Uterus (tissue), 4 donors: ENCODE results near the gene IL1RL1. TPM values are rescaled to one million over a fixed set of nuclear protein-coding genes. Genes with fewer than 3 reads are reported as not detected.

Experiments used
- DNase-seq, 2 donors: peaks; one replicate each; pipeline ENCODE4 v3.0.0-alpha.2; 2019 to 2020
- H3K27ac ChIP-seq, 2 donors: fragments of 200-600 bp; sonication (generic); 1 replicate in 1 of 2; 2 replicates in 1 of 2; pipeline ENCODE4 v1.5.1; 2016 to 2018
- H3K27me3 ChIP-seq, 2 donors: fragments of 200-600 bp; sonication (generic); one replicate each; pipeline ENCODE4 v1.5.1; 2018 to 2019; ENCODE audit warnings: control low read depth in 1 of 2
- H3K36me3 ChIP-seq, 2 donors: fragments of 200-600 bp; sonication (generic); one replicate each; pipeline ENCODE4 v1.5.1; 2019; ENCODE audit warnings: control low read depth in 1 of 2
- H3K4me1 ChIP-seq, 2 donors: fragments of 200-600 bp; sonication (generic); one replicate each; pipeline ENCODE4 v1.5.1; 2018 to 2019; ENCODE audit warnings: control low read depth in 1 of 2
- H3K4me3 ChIP-seq, 2 donors: fragments of 200-600 bp; sonication (generic); 1 replicate in 1 of 2; 2 replicates in 1 of 2; pipeline ENCODE4 v1.5.1; 2018 to 2019; ENCODE audit warnings: mild to moderate bottlenecking in 1 of 2
- H3K9me3 ChIP-seq, 2 donors: fragments of 200-600 bp; sonication (generic); one replicate each; pipeline ENCODE4 v1.5.1; 2019; ENCODE audit warnings: control low read depth in 1 of 2
- POLR2A ChIP-seq, 2 donors: fragments of 450-650 bp; IDR thresholded peaks; one replicate each; pipeline ENCODE4 v1.6.1; 2016; ENCODE audit warnings: antibody characterized with exemption in 2 of 2, mild to moderate bottlenecking in 1 of 2, moderate library complexity in 1 of 2
- intact Hi-C: fragments of 100-400 bp; cut with DNase I; formaldehyde crosslinking; loops from one replicate; pipeline ENCODE4 v1.15.1; 2023; ENCODE audit warnings: low total_unique reads
- total RNA-seq, 4 donors: library from RNA; depleted of rRNA in 3 of 4; stranded (reverse); fragments of >200 nt in 3 of 4; gene quantifications; one replicate each; pipeline versions ENCODE4 v1.1.0 to v1.2.4, GENCODE V29; 2014 to 2023
- TF ChIP-seq, protein P1 (sequence below), 4 experiments: fragments of 200-600 bp in 2 of 4; fragments of 450-650 bp in 2 of 4; sonication (generic) in 2 of 4; IDR thresholded peaks; one replicate each; pipeline ENCODE4 v1.5.1; 2016 to 2019; ENCODE audit warnings: antibody characterized with exemption in 4 of 4, mild to moderate bottlenecking in 2 of 4, moderate library complexity in 1 of 4
- donor health status: DM: yes; HTN: yes; CAD: no.

Gene IL1RL1
- total RNA-seq, 4 donors from 2014 or later: 1.7 to 12.3 (median 6.8) TPM

DNA sequence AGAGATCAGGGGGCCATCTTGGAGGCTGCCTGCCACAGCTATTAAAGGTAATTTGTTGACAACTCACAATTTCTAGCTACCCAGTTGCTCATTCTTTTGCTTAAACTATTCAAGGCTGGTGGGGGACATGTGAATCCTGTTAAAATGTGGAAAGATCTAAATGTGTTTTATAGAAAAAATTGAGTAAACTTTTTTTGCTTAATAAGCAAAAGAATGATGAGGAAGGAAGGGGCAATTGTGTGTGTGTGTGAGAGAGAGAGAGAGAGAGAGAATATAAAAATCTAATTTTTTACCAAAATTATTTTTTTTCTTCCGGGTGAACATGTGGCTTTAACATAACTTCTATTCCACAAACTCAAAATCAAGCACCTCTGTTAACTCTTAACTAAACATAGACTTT lies 5.2 kb upstream of the IL1RL1 start:
- TF ChIP-seq POLR2A (IDR thresholded peaks at IDR 0.05): no peak
- TF ChIP-seq, protein P1, sequence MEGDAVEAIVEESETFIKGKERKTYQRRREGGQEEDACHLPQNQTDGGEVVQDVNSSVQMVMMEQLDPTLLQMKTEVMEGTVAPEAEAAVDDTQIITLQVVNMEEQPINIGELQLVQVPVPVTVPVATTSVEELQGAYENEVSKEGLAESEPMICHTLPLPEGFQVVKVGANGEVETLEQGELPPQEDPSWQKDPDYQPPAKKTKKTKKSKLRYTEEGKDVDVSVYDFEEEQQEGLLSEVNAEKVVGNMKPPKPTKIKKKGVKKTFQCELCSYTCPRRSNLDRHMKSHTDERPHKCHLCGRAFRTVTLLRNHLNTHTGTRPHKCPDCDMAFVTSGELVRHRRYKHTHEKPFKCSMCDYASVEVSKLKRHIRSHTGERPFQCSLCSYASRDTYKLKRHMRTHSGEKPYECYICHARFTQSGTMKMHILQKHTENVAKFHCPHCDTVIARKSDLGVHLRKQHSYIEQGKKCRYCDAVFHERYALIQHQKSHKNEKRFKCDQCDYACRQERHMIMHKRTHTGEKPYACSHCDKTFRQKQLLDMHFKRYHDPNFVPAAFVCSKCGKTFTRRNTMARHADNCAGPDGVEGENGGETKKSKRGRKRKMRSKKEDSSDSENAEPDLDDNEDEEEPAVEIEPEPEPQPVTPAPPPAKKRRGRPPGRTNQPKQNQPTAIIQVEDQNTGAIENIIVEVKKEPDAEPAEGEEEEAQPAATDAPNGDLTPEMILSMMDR (IDR thresholded peaks at IDR 0.05): no peak
- H3K27ac ChIP-seq: no peak overlapping the region
- H3K36me3 ChIP-seq: no peaks in the 10 kb centered on the region
- no peaks in the 10 kb centered on the region for H3K9me3 ChIP-seq
- no peak overlapping the region for H3K4me3 ChIP-seq
- no peaks in the 10 kb centered on the region for H3K4me1 ChIP-seq
- no peaks in the 10 kb centered on the region for H3K27me3 ChIP-seq
- intact Hi-C loops: no loop called here
- DNase-seq: no peak

DNA sequence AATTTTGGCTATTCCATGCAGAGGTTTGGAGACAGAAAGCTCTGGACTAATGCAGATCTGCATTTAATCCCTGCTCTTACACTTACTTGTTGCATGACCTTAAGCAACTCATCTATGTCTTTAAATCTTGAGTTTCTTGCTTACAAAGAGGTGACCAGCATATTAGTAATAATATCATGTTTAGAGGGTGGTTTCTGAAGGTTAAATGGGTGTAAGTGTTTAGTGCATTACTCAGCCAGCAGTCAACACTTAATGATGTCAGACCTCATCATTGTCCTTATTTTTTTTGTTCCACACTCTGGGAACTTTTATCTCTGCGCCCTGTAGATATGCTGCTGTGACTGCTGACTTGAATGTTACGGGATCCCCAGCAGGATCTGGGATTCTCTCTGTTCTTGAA lies 1.7 kb downstream of the IL1RL1 start:
- Histone ChIP-seq H3K27ac (no peak overlapping the region), H3K27me3 (no peaks in the 10 kb centered on the region), H3K9me3 (no peaks in the 10 kb centered on the region), H3K4me1 (no peaks in the 10 kb centered on the region), H3K4me3 (no peak overlapping the region), H3K36me3 (no peaks in the 10 kb centered on the region)
- intact Hi-C loops: no loop called here
- TF ChIP-seq POLR2A (IDR thresholded peaks at IDR 0.05): no peak
- TF ChIP-seq, protein P1 (IDR thresholded peaks at IDR 0.05): no peak
- no peak for DNase-seq

DNA sequence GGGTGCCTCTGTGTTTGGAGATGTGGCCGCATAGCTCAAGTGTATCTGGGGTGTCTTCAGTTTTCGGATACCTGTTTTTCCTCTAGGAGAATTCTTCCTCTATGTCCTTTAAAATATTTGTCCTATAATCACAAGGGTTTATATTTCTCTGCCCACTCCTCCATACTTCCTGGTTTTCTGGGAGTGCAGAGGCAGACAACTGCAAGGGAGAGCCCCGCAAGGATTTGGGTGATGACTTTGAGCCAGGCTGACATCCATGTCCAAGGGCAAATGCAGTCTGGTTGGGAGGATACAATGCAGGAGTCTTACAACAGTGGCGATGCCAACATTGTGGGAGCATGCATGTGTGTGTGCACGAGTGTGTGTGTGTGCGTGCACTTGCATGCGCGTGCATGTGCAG lies 2.1 kb downstream of the IL1RL1 start:
- Histone ChIP-seq H3K9me3 (no peaks in the 10 kb centered on the region), H3K4me3 (no peak overlapping the region), H3K27me3 (no peaks in the 10 kb centered on the region), H3K4me1 (no peaks in the 10 kb centered on the region), H3K36me3 (no peaks in the 10 kb centered on the region), H3K27ac (no peak overlapping the region)
- TF ChIP-seq POLR2A (IDR thresholded peaks at IDR 0.05): no peak
- TF ChIP-seq, protein P1 (IDR thresholded peaks at IDR 0.05): no peak
- DNase-seq: no peak
- intact Hi-C loops: no loop called here

GRCh38 chr2:102313950-102314349 lies 2.6 kb downstream of the IL1RL1 start:
- intact Hi-C loops: no loop called here

GRCh38 chr2:102315921-102316320 lies 4.6 kb downstream of the IL1RL1 start:
- DNase-seq: no peak
- TF ChIP-seq POLR2A (IDR thresholded peaks at IDR 0.05): no peak
- TF ChIP-seq, protein P1 (IDR thresholded peaks at IDR 0.05): no peak
- Histone ChIP-seq H3K4me3 (no peak overlapping the region), H3K36me3 (no peaks in the 10 kb centered on the region), H3K9me3 (no peaks in the 10 kb centered on the region), H3K27ac (no peak overlapping the region), H3K27me3 (no peaks in the 10 kb centered on the region), H3K4me1 (no peaks in the 10 kb centered on the region)
- intact Hi-C loops: no loop called here

More at GRCh38 chr2:102313950-102314349, 2.6 kb downstream of the IL1RL1 start:
- Histone ChIP-seq H3K36me3 (no peaks in the 10 kb centered on the region), H3K27me3 (no peaks in the 10 kb centered on the region), H3K4me1 (no peaks in the 10 kb centered on the region), H3K4me3 (no peak overlapping the region), H3K27ac (no peak overlapping the region), H3K9me3 (no peaks in the 10 kb centered on the region)
- DNase-seq: no peak
- TF ChIP-seq, protein P1 (IDR thresholded peaks at IDR 0.05): no peak
- TF ChIP-seq POLR2A (IDR thresholded peaks at IDR 0.05): no peak
